Neural cell (in vitro differentiated cells): Measurements from ENCODE around the gene CRYM. TPM values are rescaled to one million over a fixed set of nuclear protein-coding genes. Genes with fewer than 3 reads are reported as not detected.

Experiments used
- H2AFZ ChIP-seq: fragments of 200-600, 300-800 bp; sonication (generic), shearing (Covaris generic); 2 replicates; pipeline ENCODE4 v1.6.0; 2014; ENCODE audit warnings: low read depth, mild to moderate bottlenecking, antibody characterized with exemption, low read length, moderate library complexity
- H3F3A ChIP-seq: fragments of 200-600 bp; shearing (Covaris generic); 2 replicates; pipeline ENCODE4 v1.6.1; 2016; ENCODE audit warnings: mild to moderate bottlenecking, moderate library complexity, mixed read lengths, antibody characterized with exemption, low read length; ENCODE audit not compliant: insufficient read depth, poor library complexity, severe bottlenecking
- H3K27ac ChIP-seq: fragments of 200-600, 300-800 bp; sonication (generic), shearing (Covaris generic); 2 replicates; pipeline ENCODE4 v1.5.1; 2014; ENCODE audit warnings: mild to moderate bottlenecking, low read length, moderate library complexity
- H3K27me3 ChIP-seq: fragments of 300-800, 200-600 bp; sonication (generic), shearing (Covaris generic); 2 replicates; pipeline ENCODE4 v1.6.0; 2014; ENCODE audit warnings: mild to moderate bottlenecking, low read depth, low read length, moderate library complexity; ENCODE audit not compliant: insufficient read depth
- H3K36me3 ChIP-seq: fragments of 300-800, 200-600 bp; sonication (generic), shearing (Covaris generic); 2 replicates; pipeline ENCODE4 v1.5.1; 2014; ENCODE audit warnings: mild to moderate bottlenecking, antibody characterized with exemption, low read length, moderate library complexity; ENCODE audit not compliant: insufficient read depth
- H3K4me2 ChIP-seq: fragments of 300-800, 200-600 bp; sonication (generic), shearing (Covaris generic); 2 replicates; pipeline ENCODE4 v1.6.0; 2014; ENCODE audit warnings: mild to moderate bottlenecking, low read length
- H3K4me3 ChIP-seq: fragments of 300-800, 200-600 bp; sonication (generic), shearing (Covaris generic); 2 replicates; pipeline ENCODE4 v1.5.1; 2014; ENCODE audit warnings: mild to moderate bottlenecking, low read length, moderate library complexity
- H3K79me2 ChIP-seq: fragments of 200-600 bp; shearing (Covaris generic); replicated peaks from 2 replicates; pipeline ENCODE4 v1.6.0; 2014; ENCODE audit warnings: mild to moderate bottlenecking, low read length, moderate library complexity; ENCODE audit not compliant: insufficient read depth
- H3K9ac ChIP-seq: fragments of 300-800, 200-600 bp; sonication (generic), shearing (Covaris generic); 2 replicates; pipeline ENCODE4 v1.6.1; 2016; ENCODE audit warnings: mild to moderate bottlenecking, low read length, mixed read lengths
- H3K9me2 ChIP-seq: fragments of 200-600 bp; shearing (Covaris generic); 2 replicates; pipeline ENCODE4 v1.6.1; 2016; ENCODE audit warnings: mild to moderate bottlenecking, low read length, mixed read lengths; ENCODE audit not compliant: insufficient read depth
- H3K9me3 ChIP-seq: fragments of 200-600, 300-800 bp; sonication (generic), shearing (Covaris generic); 2 replicates; pipeline ENCODE4 v1.6.1; 2016; ENCODE audit warnings: mild to moderate bottlenecking, mixed run types, low read length, moderate library complexity, mixed read lengths
- H4K20me1 ChIP-seq: fragments of 200-600 bp; shearing (Covaris generic); 2 replicates; pipeline ENCODE4 v1.6.1; 2016; ENCODE audit warnings: mild to moderate bottlenecking, mixed run types; ENCODE audit not compliant: insufficient read depth
- EP300 ChIP-seq: fragments of 450-650 bp; conservative IDR thresholded peaks from 2 replicates; pipeline ENCODE4 v1.6.1; 2014; ENCODE audit warnings: antibody characterized with exemption, mild to moderate bottlenecking, moderate library complexity; ENCODE audit not compliant: poor library complexity, severe bottlenecking
- EZH2 ChIP-seq: fragments of 200-600, 300-800 bp; shearing (Covaris generic), sonication (generic); IDR thresholded peaks from 2 replicates; pipeline ENCODE4 v1.6.1; 2014; ENCODE audit warnings: antibody characterized with exemption, low read length, borderline replicate concordance, mild to moderate bottlenecking; ENCODE audit not compliant: insufficient read depth, poor library complexity, severe bottlenecking
- MXI1 ChIP-seq: fragments of 450-650 bp; conservative IDR thresholded peaks from 2 replicates; pipeline ENCODE4 v1.6.1; 2014; ENCODE audit warnings: antibody characterized with exemption, mild to moderate bottlenecking; ENCODE audit not compliant: poor library complexity, severe bottlenecking
- POLR2AphosphoS5 ChIP-seq: IDR thresholded peaks from 2 replicates; pipeline ENCODE4 v1.6.1; 2012
- RAD21 ChIP-seq: fragments of 450-650 bp; conservative IDR thresholded peaks from 2 replicates; pipeline ENCODE4 v1.6.1; 2014; ENCODE audit warnings: antibody characterized with exemption, mild to moderate bottlenecking, moderate library complexity
- SMC3 ChIP-seq: fragments of 450-650 bp; conservative IDR thresholded peaks from 2 replicates; pipeline ENCODE4 v1.6.1; 2014; ENCODE audit warnings: antibody characterized with exemption, mild to moderate bottlenecking, moderate library complexity; ENCODE audit not compliant: poor library complexity
- TAF1 ChIP-seq: IDR thresholded peaks from 2 replicates; pipeline ENCODE4 v1.6.1; 2012; ENCODE audit warnings: low read depth
- polyA plus RNA-seq: library from polyadenylated mRNA; depleted of rRNA; stranded (reverse); fragments of >200 nt; gene quantifications from 2 replicates; pipeline ENCODE4 v1.2.3, GENCODE V29; 2014
- TF ChIP-seq, protein P1 (sequence below): IDR thresholded peaks from 2 replicates; pipeline ENCODE4 v1.6.1; 2012; ENCODE audit warnings: borderline replicate concordance
- TF ChIP-seq, protein P2 (sequence below): fragments of 450-650 bp; IDR thresholded peaks from 2 replicates; pipeline ENCODE4 v1.5.1; 2014; ENCODE audit warnings: antibody characterized with exemption, mild to moderate bottlenecking, moderate library complexity; ENCODE audit not compliant: poor library complexity, severe bottlenecking

The CRYM gene
- polyA plus RNA-seq, 1 donor from 2014 or later: 3.8 TPM

DNA sequence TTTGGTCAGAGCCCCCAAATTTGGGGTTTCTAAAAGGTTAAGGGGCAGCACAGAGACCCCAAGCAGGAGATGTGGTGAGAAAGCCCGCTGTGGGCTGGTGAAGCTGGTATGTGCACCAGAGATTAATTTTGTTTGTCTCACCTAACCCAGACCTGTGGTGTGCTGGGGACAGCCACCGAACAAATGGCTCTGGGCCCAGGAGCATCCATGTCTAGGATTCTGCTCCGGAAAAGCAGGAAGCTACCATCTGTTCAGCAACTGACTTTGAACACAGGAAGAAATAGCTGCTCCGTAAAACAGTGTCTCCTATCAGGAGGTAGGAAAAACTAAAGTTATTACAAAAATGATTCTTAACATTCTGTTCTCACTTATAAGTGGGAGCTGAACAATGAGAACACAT is 64.0 kb downstream of the CRYM start:
- TF ChIP-seq MXI1 (no peak), EP300 (no peak), TAF1 (no peak), EZH2 (no peak), POLR2AphosphoS5 (no peak), SMC3 (no peak), RAD21 (no peak)
- TF ChIP-seq, protein P1, sequence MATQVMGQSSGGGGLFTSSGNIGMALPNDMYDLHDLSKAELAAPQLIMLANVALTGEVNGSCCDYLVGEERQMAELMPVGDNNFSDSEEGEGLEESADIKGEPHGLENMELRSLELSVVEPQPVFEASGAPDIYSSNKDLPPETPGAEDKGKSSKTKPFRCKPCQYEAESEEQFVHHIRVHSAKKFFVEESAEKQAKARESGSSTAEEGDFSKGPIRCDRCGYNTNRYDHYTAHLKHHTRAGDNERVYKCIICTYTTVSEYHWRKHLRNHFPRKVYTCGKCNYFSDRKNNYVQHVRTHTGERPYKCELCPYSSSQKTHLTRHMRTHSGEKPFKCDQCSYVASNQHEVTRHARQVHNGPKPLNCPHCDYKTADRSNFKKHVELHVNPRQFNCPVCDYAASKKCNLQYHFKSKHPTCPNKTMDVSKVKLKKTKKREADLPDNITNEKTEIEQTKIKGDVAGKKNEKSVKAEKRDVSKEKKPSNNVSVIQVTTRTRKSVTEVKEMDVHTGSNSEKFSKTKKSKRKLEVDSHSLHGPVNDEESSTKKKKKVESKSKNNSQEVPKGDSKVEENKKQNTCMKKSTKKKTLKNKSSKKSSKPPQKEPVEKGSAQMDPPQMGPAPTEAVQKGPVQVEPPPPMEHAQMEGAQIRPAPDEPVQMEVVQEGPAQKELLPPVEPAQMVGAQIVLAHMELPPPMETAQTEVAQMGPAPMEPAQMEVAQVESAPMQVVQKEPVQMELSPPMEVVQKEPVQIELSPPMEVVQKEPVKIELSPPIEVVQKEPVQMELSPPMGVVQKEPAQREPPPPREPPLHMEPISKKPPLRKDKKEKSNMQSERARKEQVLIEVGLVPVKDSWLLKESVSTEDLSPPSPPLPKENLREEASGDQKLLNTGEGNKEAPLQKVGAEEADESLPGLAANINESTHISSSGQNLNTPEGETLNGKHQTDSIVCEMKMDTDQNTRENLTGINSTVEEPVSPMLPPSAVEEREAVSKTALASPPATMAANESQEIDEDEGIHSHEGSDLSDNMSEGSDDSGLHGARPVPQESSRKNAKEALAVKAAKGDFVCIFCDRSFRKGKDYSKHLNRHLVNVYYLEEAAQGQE: no peak
- TF ChIP-seq, protein P2, sequence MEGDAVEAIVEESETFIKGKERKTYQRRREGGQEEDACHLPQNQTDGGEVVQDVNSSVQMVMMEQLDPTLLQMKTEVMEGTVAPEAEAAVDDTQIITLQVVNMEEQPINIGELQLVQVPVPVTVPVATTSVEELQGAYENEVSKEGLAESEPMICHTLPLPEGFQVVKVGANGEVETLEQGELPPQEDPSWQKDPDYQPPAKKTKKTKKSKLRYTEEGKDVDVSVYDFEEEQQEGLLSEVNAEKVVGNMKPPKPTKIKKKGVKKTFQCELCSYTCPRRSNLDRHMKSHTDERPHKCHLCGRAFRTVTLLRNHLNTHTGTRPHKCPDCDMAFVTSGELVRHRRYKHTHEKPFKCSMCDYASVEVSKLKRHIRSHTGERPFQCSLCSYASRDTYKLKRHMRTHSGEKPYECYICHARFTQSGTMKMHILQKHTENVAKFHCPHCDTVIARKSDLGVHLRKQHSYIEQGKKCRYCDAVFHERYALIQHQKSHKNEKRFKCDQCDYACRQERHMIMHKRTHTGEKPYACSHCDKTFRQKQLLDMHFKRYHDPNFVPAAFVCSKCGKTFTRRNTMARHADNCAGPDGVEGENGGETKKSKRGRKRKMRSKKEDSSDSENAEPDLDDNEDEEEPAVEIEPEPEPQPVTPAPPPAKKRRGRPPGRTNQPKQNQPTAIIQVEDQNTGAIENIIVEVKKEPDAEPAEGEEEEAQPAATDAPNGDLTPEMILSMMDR: no peak
- Histone ChIP-seq H3F3A (no peaks in the 10 kb centered on the region), H3K4me3 (no peak overlapping the region), H3K36me3 (no peaks in the 10 kb centered on the region), H3K27ac (no peak overlapping the region), H3K9me3 (no peaks in the 10 kb centered on the region), H3K79me2 (no peaks in the 10 kb centered on the region), H3K9ac (no peak overlapping the region), H3K27me3 (no peaks in the 10 kb centered on the region), H2AFZ (no peak overlapping the region), H3K9me2 (no peaks in the 10 kb centered on the region), H3K4me2 (no peak overlapping the region), H4K20me1 (no peaks in the 10 kb centered on the region)

DNA sequence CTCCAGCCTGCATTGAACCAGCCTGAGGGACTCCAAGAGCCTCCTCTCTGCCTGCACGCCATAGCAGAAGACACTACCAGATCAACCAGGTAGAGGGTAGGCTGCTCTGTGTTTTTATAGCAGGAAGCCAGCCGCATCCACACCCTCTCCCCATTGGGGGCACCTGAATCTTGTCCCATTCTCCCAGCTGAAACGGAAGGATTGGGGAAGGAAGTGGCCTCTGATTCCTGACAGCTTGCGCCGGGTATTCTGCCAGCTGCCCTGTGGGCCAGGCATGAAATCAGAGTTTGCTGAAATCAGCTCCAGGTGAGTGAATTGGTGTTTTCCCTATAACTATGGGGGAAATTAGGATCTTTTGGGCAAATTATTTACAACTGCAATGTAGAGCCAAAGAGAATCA is 66.6 kb downstream of the CRYM start, which contains the start of gene ZP2:
Gene ZP2, minus strand, starts transcription at position 89 of the 400 bp plus-strand sequence. Its CDS starts 27 bp downstream, at position 62.
- TF ChIP-seq EP300 (no peak), RAD21 (no peak), EZH2 (no peak), TAF1 (no peak), SMC3 (no peak), MXI1 (no peak), POLR2AphosphoS5 (no peak)
- TF ChIP-seq, protein P1: no peak
- TF ChIP-seq, protein P2: no peak
- no peaks in the 10 kb centered on the region for H3K27me3 ChIP-seq
- no peaks in the 10 kb centered on the region for H3K79me2 ChIP-seq
- no peaks in the 10 kb centered on the region for H3F3A ChIP-seq
- no peak within 1 kb of the TSS for H3K27ac ChIP-seq
- no peak within 1 kb of the TSS for H2AFZ ChIP-seq
- no peaks in the 10 kb centered on the region for H3K9me2 ChIP-seq
- H3K9me3 ChIP-seq: no peaks in the 10 kb centered on the region
- H3K4me3 ChIP-seq: no peak within 1 kb of the TSS
- no peaks in the 10 kb centered on the region for H4K20me1 ChIP-seq
- H3K36me3 ChIP-seq: no peaks in the 10 kb centered on the region
- no peak within 1 kb of the TSS for H3K9ac ChIP-seq
- no peak within 1 kb of the TSS for H3K4me2 ChIP-seq
